Stimulated activated memory B cell treated with anti-CD40 and anti-IgM and Interleukin-4, amounts not matched to agents 10 μg/mL and 1 μg/mL and 100 μg/mL, for 72 hours (primary cell): ENCODE results near the gene SLC6A6.
A peak's percentile ranks its signal among the peaks of the same experiment; 100 is the strongest.

Source experiments
- ATAC-seq: fragments of 150-1000 bp; cut with Tn5 transposase; 2 replicates; pipeline ENCODE4 v1.10.0; 2021
- H3K27ac Mint-ChIP-seq: one replicate; pipeline ENCODE4 v1.8.0; 2022; ENCODE audit warnings: mild to moderate bottlenecking, mixed read lengths
- H3K27me3 Mint-ChIP-seq: one replicate; pipeline ENCODE4 v1.8.0; 2022; ENCODE audit warnings: mixed read lengths
- H3K36me3 Mint-ChIP-seq: one replicate; pipeline ENCODE4 v1.8.0; 2022; ENCODE audit warnings: mixed read lengths
- H3K4me1 Mint-ChIP-seq: one replicate; pipeline ENCODE4 v1.8.0; 2022; ENCODE audit warnings: mixed read lengths
- H3K4me3 Mint-ChIP-seq: one replicate; pipeline ENCODE4 v1.8.0; 2022; ENCODE audit warnings: mild to moderate bottlenecking, moderate library complexity, mixed read lengths
- H3K9me3 Mint-ChIP-seq: one replicate; pipeline ENCODE4 v1.8.0; 2022; ENCODE audit warnings: mixed read lengths

The SLC6A6 gene

DNA sequence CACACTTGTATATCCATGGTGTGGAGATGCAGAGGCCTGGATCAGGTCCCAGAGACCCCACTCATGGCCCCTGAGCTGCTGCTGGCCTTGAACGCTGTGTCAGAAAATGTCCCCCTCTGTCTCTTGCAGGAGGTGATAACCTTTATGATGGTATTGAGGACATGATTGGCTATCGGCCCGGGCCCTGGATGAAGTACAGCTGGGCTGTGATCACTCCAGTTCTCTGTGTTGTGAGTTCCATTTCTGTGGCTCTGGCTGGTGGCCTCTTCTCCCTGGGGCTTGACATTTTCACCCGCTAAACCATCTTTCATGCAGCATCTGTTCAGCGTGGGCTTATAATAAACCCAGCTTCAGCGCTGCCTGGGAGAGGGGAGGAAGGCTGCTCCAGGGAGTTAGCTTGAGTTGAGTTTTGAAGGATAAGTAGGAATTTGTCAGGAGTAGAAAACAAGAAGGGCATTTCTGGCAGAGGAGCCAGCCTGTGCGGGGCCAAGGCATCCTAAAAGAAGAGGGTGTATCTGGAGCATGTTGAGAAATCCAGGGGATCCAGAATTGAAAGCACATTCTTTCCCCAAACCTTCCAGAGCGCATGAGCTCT is 76.6 kb downstream of the SLC6A6 start:
- Mint-ChIP-seq H3K27ac (no peak overlapping the region), H3K4me3 (no peak overlapping the region), H3K27me3 (no peaks in the 10 kb centered on the region), H3K4me1 (no peaks in the 10 kb centered on the region), H3K9me3 (no peaks in the 10 kb centered on the region), H3K36me3 (peaks cover 84% of the 10 kb centered on the region)
- ATAC-seq = no peak

DNA sequence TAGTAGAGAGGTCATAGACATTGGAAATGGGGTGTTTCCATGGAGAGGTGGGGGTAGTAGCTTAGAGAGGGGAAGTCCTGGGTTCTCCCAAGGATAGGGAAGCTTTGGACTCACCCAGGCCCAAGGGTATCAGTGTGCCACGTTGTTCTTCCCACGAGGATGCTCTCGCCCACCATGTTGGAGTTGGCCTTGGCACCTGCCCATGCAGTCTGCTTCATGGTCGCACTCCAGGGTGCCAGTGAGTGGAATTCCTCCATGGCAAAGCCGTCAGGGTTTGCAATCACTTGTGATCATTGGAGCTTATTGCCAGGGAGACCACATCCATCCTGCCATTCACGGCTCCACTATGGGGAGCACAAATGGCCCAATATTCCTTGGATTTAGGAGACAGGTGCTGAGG is 77.2 kb downstream of the SLC6A6 start:
- Mint-ChIP-seq H3K36me3 (peaks cover 84% of the 10 kb centered on the region), H3K9me3 (no peaks in the 10 kb centered on the region), H3K4me3 (no peak overlapping the region), H3K4me1 (no peaks in the 10 kb centered on the region), H3K27me3 (no peaks in the 10 kb centered on the region), H3K27ac (no peak overlapping the region)
- ATAC-seq = no peak

DNA sequence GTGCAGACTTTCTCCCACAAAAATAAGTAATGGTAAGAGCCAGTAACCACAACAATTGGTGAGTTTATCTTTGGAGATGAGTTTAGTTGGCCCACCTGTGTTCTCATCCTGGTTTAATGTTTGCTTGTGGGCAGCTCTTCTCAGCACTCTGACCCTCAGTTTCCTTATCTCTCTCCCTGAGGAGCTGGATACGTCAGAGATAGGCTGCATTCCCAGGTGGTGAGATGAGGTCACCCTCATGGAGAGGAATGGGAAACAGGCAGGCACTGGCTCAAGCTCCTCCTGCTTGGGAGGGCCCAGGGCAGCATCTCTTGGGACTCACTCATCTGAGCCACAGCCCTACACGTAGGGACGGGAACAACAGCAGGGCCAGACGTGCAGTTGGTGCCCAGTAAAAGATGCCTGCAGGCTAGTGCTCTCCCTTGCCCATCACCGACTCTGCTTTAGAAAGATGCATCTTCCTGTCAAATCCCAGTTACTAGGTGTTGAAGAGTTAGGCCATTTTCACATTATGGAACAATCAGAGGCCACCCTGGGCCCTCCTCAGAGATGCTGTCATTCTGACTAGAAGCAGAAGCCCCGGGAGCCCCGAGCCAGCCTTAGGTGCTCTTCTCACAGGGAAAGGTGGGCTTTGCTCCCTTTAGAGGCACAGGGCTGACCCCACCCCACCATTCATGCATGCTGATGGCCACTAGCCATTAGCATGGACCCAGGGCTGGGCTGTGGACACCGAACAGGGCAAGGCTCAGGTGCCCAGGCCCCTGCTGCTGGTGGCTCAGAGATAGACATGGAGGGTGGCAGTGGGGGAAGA is 78.0 kb downstream of the SLC6A6 start:
- no peaks in the 10 kb centered on the region for H3K4me1 Mint-ChIP-seq
- no peaks in the 10 kb centered on the region for H3K9me3 Mint-ChIP-seq
- no peak for ATAC-seq
- H3K27ac Mint-ChIP-seq = no peak overlapping the region
- no peak overlapping the region for H3K4me3 Mint-ChIP-seq
- H3K27me3 Mint-ChIP-seq = no peaks in the 10 kb centered on the region
- H3K36me3 Mint-ChIP-seq = peaks cover 87% of the 10 kb centered on the region

DNA sequence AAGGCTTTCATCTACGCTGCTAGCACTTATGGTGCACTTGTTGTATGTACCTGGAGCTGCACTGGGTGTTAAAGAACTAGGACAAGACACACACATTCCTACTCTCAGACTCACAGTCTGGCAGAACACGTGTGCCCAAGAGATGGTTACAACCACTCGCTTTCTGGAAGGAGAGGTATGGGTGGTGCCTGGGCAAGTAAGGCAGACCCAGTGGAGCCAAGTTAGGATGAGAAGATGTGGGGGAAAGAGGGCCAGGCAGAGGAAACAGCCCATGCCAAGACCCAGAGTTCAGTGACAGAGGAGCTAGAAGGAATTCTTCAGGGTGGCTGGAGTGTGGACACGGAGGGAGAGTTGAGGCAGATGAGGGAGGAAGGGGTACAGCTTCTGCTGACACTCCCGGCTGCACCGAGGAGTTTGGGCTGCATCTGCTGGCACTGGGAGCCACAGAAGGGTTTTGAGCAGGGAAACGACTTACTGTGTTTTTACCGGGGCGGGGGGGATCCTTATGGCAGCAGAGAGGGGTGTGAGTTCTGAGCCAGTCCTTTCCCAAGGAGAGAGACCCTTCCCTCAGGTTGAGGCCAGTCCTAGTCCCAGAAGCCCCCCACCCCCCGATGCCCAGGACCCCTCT is 78.7 kb downstream of the SLC6A6 start:
- Mint-ChIP-seq H3K27me3 (no peaks in the 10 kb centered on the region), H3K4me1 (no peaks in the 10 kb centered on the region), H3K4me3 (no peak overlapping the region), H3K27ac (no peak overlapping the region), H3K9me3 (no peaks in the 10 kb centered on the region), H3K36me3 (peaks cover 87% of the 10 kb centered on the region)
- no peak for ATAC-seq

DNA sequence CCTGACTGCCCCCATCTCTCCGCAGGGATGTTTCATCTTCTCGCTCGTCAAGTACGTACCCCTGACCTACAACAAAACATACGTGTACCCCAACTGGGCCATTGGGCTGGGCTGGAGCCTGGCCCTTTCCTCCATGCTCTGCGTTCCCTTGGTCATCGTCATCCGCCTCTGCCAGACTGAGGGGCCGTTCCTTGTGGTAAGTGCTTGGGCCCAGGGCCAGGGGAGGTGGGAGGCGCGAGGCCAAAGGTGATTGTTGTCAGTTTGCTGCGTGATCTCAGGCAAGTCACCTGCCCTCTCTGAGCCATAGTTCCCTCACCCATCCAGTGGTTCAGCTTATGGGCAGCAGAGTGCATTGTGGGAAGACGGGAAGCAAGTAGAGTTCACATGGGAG is 79.2 kb downstream of the SLC6A6 start:
- Mint-ChIP-seq H3K4me3 (no peak overlapping the region), H3K27me3 (no peaks in the 10 kb centered on the region), H3K4me1 (no peaks in the 10 kb centered on the region), H3K27ac (no peak overlapping the region), H3K9me3 (no peaks in the 10 kb centered on the region), H3K36me3 (peaks cover 86% of the 10 kb centered on the region)
- ATAC-seq = no peak

DNA sequence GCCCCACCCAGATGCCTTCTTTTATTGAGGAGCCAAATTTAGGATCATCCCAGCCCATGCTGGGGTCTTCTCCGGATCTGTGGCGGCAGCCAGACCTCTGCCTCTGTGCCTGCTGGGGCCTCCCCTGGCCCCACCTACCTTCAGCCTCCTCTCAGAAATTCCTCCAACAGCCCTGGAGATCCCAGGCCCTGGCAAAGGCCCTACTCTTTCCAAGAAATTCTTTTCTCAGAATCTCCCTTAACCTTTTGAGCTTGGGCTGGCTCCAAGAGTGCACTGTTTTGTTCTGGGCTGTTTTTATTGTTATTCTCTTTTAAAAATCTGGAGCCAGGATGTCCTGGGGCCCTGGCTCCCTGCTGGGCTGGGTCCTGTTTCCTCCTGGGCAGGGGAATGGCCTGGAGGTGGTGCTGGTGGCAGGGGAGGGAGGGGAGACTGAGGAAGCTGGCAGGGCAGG is 79.9 kb downstream of the SLC6A6 start:
- H3K9me3 Mint-ChIP-seq = no peaks in the 10 kb centered on the region
- peaks cover 86% of the 10 kb centered on the region for H3K36me3 Mint-ChIP-seq
- H3K4me1 Mint-ChIP-seq = no peaks in the 10 kb centered on the region
- H3K4me3 Mint-ChIP-seq = no peak overlapping the region
- no peak overlapping the region for H3K27ac Mint-ChIP-seq
- no peak for ATAC-seq
- H3K27me3 Mint-ChIP-seq = no peaks in the 10 kb centered on the region

DNA sequence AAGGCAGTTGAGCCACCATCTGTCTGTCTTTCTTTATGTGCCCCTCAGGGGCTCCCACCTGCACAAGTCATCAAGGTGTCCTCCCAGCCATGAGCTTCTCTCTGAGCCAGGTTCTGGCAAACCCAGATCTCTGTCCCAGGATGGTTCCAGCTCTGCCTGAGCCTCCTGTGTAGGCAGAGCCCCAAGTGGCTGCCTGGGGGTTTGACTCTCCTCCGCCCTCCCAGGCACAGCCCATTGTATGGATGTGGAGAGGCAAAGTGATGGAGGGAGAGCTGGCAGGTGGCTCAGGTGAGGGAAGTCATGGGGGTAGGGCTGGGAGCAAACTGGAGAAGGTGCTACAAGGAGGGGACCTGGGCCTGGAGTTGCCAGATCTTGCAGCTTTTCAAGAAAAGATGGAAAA is 80.9 kb downstream of the SLC6A6 start:
- ATAC-seq = no peak

DNA sequence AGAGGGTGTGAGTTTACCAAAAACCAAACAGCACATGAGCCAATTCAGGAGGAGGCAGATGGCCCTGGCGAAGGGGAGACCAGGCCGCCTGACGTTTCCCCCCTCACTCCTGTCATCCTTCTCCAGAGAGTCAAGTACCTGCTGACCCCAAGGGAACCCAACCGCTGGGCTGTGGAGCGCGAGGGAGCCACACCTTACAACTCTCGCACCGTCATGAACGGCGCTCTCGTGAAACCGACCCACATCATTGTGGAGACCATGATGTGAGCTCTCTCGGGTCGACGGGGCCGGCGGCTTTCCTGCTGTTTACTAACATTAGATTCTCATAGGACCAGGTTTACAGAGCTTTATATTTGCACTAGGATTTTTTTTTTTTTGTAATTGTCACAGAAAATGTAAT is 82.3 kb downstream of the SLC6A6 start:
- Mint-ChIP-seq H3K27me3 (no peaks in the 10 kb centered on the region), H3K27ac (peak overlapping the region; percentile 32), H3K4me1 (no peaks in the 10 kb centered on the region), H3K36me3 (peaks cover 78% of the 10 kb centered on the region), H3K4me3 (no peak overlapping the region), H3K9me3 (no peaks in the 10 kb centered on the region)
- no peak for ATAC-seq

More for the DNA sequence above, 80.9 kb downstream of the SLC6A6 start:
- Mint-ChIP-seq H3K27me3 (no peaks in the 10 kb centered on the region), H3K4me3 (no peak overlapping the region), H3K27ac (no peak overlapping the region), H3K9me3 (no peaks in the 10 kb centered on the region), H3K36me3 (peaks cover 83% of the 10 kb centered on the region), H3K4me1 (no peaks in the 10 kb centered on the region)

DNA sequence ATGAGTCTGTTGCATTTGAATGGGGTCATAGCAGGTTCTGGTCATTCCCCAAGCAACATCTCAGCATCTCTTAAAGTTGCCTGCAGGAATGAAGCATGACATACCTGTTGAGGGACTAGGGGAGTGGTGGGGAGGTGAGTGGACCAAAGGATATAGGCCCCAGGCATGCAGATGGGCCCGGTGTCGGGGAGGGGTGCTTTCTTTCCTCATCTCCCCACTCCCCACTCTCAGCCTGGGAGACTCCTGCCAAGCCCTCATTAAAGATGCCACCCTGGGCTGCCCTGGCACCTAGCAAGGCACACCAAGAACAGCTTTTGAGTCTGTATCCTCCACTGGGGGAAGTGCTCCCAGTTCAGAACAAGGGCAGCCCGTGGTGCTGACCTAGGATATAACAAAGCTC is 83.6 kb downstream of the SLC6A6 start:
- Mint-ChIP-seq H3K27me3 (no peaks in the 10 kb centered on the region), H3K4me3 (no peak overlapping the region), H3K36me3 (peaks cover 78% of the 10 kb centered on the region), H3K9me3 (no peaks in the 10 kb centered on the region), H3K27ac (no peak overlapping the region), H3K4me1 (no peaks in the 10 kb centered on the region)
- no peak for ATAC-seq

DNA sequence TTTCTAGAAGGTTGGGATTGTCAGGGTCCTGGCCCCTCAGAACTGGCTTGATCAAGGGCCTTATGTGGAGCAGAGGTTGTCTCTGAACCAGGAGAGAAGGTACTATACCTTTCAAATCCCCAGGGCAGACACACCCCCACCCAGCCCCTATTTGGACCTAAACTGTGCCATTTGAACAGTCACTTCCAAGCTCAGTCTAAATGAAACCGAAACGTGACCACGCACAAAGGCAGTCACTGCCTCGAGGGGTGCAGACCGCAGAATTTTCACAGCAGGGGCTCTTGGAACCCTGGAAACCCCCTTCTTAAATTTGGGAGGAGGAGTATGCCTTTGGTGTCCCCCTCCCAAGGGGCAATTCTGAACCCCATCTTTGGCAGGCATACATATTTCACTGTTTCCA is 84.1 kb downstream of the SLC6A6 start:
- H3K9me3 Mint-ChIP-seq = no peaks in the 10 kb centered on the region
- no peak overlapping the region for H3K4me3 Mint-ChIP-seq
- no peaks in the 10 kb centered on the region for H3K4me1 Mint-ChIP-seq
- peaks cover 78% of the 10 kb centered on the region for H3K36me3 Mint-ChIP-seq
- H3K27me3 Mint-ChIP-seq = no peaks in the 10 kb centered on the region
- H3K27ac Mint-ChIP-seq = no peak overlapping the region
- no peak for ATAC-seq

DNA sequence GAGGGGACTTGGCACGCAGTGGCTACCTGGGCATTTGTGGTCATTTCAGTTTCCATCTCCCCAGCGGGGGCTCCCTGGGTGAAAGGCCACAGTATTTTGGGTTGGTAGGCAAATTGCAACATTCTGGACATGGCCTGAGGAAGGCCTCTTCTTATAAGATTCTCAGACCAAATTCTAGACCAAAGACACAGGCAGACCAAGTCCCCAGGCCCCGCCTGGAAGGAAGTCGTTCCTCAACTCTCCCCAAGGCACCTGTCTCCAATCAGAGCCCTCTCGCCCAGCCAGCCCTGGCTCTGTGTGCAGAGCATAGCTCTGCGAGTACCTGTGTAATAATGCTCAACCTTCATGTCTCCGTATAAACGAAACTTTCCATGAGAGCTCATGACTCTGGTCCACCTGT is 84.7 kb downstream of the SLC6A6 start:
- Mint-ChIP-seq H3K4me1 (no peaks in the 10 kb centered on the region), H3K27ac (no peak overlapping the region), H3K9me3 (no peaks in the 10 kb centered on the region), H3K36me3 (peaks cover 75% of the 10 kb centered on the region), H3K4me3 (no peak overlapping the region), H3K27me3 (no peaks in the 10 kb centered on the region)
- ATAC-seq = no peak

DNA sequence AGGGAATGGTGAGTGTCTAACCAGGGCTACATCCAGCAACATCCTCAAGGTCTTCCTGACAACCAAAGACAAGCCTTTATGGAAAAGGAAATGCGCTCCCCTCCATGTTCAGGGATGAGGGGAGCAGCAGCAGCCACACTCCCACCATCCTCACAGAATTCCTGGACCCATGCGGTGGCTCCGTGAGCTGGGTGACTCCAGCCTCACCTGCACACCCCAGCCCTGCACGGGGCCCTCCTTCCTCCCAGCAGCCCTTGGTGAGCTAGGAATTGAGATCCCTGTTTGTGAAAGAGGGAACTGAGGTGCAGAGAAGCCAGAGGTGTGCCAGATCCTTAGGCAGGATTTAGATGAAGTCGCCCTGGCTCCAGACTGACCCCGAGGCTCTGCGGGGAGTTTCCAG is 85.4 kb downstream of the SLC6A6 start:
- Mint-ChIP-seq H3K27ac (no peak overlapping the region), H3K4me1 (no peaks in the 10 kb centered on the region), H3K27me3 (no peaks in the 10 kb centered on the region), H3K36me3 (peaks cover 74% of the 10 kb centered on the region), H3K9me3 (no peaks in the 10 kb centered on the region), H3K4me3 (no peak overlapping the region)
- ATAC-seq = no peak

DNA sequence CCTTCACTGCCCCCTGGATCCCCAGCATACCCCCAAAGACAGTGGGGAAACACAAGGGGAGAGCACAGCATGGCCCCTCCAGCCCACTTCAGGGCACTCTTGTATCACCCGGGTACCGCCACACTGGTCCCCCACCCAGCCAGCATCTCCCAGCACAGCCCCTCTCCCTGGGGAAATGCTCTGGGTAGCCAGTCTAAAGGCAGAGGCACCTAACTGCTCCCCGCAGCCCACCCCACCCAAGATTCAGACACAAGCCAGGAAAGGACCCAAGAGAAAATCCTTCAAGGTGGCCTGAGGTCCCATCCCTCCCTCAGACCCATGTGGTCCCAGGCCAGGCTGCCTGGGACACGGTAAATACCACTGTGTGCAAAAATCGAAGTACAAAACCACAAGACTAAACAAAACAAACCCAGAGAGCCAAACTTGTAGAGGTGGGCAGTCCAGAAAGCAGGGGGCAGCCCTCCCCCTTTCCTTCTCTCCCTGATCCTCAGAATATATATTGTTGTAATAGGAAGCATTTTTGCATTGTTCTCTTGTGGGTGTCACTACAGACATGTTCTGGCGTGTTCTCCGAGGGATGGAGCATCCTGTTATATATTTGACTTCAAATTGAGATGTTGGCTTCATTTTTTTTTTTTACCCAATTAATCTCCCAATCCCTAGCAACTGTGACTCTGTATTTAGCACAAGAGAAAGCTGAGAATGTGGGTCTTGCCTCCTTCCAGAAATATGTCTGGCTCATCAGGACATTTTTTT is 86.1 kb downstream of the SLC6A6 start:
- no peaks in the 10 kb centered on the region for H3K27me3 Mint-ChIP-seq
- ATAC-seq = no peak
- H3K4me1 Mint-ChIP-seq = no peaks in the 10 kb centered on the region
- H3K27ac Mint-ChIP-seq = no peak overlapping the region
- peaks cover 69% of the 10 kb centered on the region for H3K36me3 Mint-ChIP-seq
- no peak overlapping the region for H3K4me3 Mint-ChIP-seq
- no peaks in the 10 kb centered on the region for H3K9me3 Mint-ChIP-seq

DNA sequence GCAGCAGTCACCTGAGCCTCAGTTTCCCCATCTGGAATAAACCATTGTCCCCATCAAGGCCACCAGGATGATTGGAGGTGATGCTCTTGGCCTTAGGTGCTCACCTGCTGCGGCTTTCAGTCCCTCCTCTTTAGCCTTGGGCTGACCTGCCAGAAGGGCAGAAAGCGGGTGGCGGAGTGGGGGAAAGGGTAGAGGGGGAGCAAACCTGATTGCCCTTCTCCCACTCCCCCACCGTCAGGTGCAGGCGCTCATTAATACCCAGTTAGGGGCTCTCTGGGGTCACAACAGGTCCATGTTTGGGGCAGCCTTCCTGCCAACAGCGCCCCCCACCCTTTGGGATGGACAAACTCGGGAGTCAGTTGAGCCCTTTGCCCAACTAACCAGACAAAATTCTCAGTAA is 87.2 kb downstream of the SLC6A6 start:
- no peaks in the 10 kb centered on the region for H3K4me1 Mint-ChIP-seq
- ATAC-seq = no peak

DNA sequence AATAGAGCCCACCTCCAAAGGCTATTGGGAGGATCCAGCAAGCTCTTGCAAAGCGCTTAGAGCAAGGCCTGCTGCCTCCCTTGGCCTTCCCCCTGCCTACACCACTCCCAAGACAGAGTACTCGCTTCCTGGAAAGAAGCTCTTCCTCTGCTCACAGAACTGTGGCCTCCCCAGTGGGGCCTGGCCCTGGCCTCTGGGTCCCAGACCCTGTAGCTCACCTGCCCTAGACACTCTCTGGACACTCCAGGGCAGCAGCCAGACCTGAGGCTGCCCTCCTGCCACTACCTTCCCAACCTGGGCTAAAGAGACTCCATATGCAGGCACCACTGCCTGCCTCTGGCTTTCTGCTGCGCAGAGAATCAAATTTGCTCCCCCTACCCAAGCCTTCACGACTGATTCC is 87.8 kb downstream of the SLC6A6 start:
- H3K4me3 Mint-ChIP-seq = no peak overlapping the region

More for the DNA sequence above, 87.2 kb downstream of the SLC6A6 start:
- H3K27me3 Mint-ChIP-seq = no peaks in the 10 kb centered on the region
- peaks cover 59% of the 10 kb centered on the region for H3K36me3 Mint-ChIP-seq
- no peak overlapping the region for H3K27ac Mint-ChIP-seq
- H3K4me3 Mint-ChIP-seq = no peak overlapping the region
- no peaks in the 10 kb centered on the region for H3K9me3 Mint-ChIP-seq

More for the DNA sequence above, 87.8 kb downstream of the SLC6A6 start:
- ATAC-seq = no peak
- Mint-ChIP-seq H3K27me3 (no peaks in the 10 kb centered on the region), H3K4me1 (no peaks in the 10 kb centered on the region), H3K27ac (no peak overlapping the region), H3K36me3 (peaks cover 53% of the 10 kb centered on the region), H3K9me3 (no peaks in the 10 kb centered on the region)
